ENCODE results near the gene TLR9.

- TF ChIP-seq CTCF (IDR thresholded peaks at IDR 0.05; ENCODE audit: low read depth, low read length) (no peak), POLR2A (IDR thresholded peaks at IDR 0.05; ENCODE audit: extremely low read depth, insufficient read length) (no peak)
Observed at GRCh38 chr3:52270252-52270754, 44.9 kb upstream of the TLR9 start.
